H1 (cell line): ENCODE results near the gene TM4SF18. TPM values are rescaled to one million over a fixed set of nuclear protein-coding genes. Genes with fewer than 3 reads are reported as not detected.

Source experiments
- CTCF ChIA-PET: fragments of 300-600 bp; sonication (Branson Sonifier 250); formaldehyde crosslinking; loops from one replicate; lab custom pipeline; 2021; ENCODE audit not compliant: partially characterized antibody; lab: Charles Lee
- POLR2A ChIA-PET: fragments of 300-600 bp; sonication (Branson Sonifier 250); formaldehyde crosslinking; loops from one replicate; lab custom pipeline; 2021; ENCODE audit warnings: inconsistent platforms; ENCODE audit not compliant: partially characterized antibody; lab: Charles Lee
- DNase-seq, 2 experiments: peaks; one replicate each; pipeline versions ENCODE4 v3.0.0 to v3.0.0-alpha.2; 2010 to 2022; ENCODE audit warnings: low spot score in 2 of 2, low read depth in 1 of 2, mixed read lengths in 1 of 2
- FAIRE-seq: peaks from 2 replicates; lab custom pipeline; 2011; peaks lifted over from hg19 to GRCh38; lab: Jason Lieb, UNC
- H2AFZ ChIP-seq: 2 replicates; pipeline ENCODE4 v1.8.1; 2012; ENCODE audit warnings: low read length, inconsistent platforms
- H2AK5ac ChIP-seq: 2 replicates; pipeline ENCODE4 v1.6.1; 2013; ENCODE audit warnings: low read depth, low read length
- H2BK120ac ChIP-seq: replicated peaks from 2 replicates; pipeline ENCODE3; 2013; ENCODE audit warnings: low read depth, low read length, inconsistent platforms
- H2BK12ac ChIP-seq: 2 replicates; pipeline ENCODE4 v1.6.1; 2013; ENCODE audit warnings: low read depth, low read length
- H2BK15ac ChIP-seq: 2 replicates; pipeline ENCODE4 v1.6.1; 2013; ENCODE audit warnings: low read length
- H2BK20ac ChIP-seq: 2 replicates; pipeline ENCODE4 v1.6.1; 2013; ENCODE audit warnings: low read length
- H2BK5ac ChIP-seq: 2 replicates; pipeline ENCODE4 v1.6.1; 2013; ENCODE audit warnings: low read depth, low read length
- H3K14ac ChIP-seq: 2 replicates; pipeline ENCODE4 v1.6.1; 2013; ENCODE audit warnings: inconsistent platforms; ENCODE audit not compliant: insufficient read length
- H3K18ac ChIP-seq: 2 replicates; pipeline ENCODE4 v1.6.1; 2013; ENCODE audit warnings: low read length; ENCODE audit errors: extremely low read depth
- H3K23ac ChIP-seq: 2 replicates; pipeline ENCODE4 v1.6.1; 2013; ENCODE audit warnings: inconsistent platforms; ENCODE audit not compliant: insufficient read length
- H3K23me2 ChIP-seq: 2 replicates; pipeline ENCODE4 v1.6.1; 2013; ENCODE audit warnings: low read depth, low read length
- H3K27ac ChIP-seq: 2 replicates; pipeline ENCODE4 v1.6.1; 2011; ENCODE audit warnings: low read depth, low read length, inconsistent platforms
- H3K27me3 ChIP-seq, 4 experiments: replicated peaks in 1 of 4; 1 replicate in 1 of 4; 2 replicates in 3 of 4; pipeline versions ENCODE4 v1.6.1 to v1.8.1; 2011 to 2013; ENCODE audit warnings: low read length in 3 of 4, mild to moderate bottlenecking in 3 of 4, inconsistent platforms in 2 of 4, mixed read lengths in 2 of 4, moderate library complexity in 1 of 4; ENCODE audit not compliant: control insufficient read depth in 3 of 4, insufficient read depth in 3 of 4; ENCODE audit errors: extremely low read depth in 1 of 4
- H3K36me3 ChIP-seq, 4 experiments: 2 replicates each; pipeline versions ENCODE4 v1.6.1 to v1.8.1; 2011 to 2013; ENCODE audit warnings: mild to moderate bottlenecking in 4 of 4, low read length in 3 of 4, moderate library complexity in 2 of 4, control low read depth in 1 of 4, inconsistent platforms in 1 of 4; ENCODE audit not compliant: insufficient read depth in 4 of 4, control insufficient read depth in 2 of 4
- H3K4ac ChIP-seq: replicated peaks from 2 replicates; pipeline ENCODE3; 2013; ENCODE audit warnings: low read length, low read depth, mixed read lengths, inconsistent platforms; ENCODE audit not compliant: insufficient read length
- H3K4me1 ChIP-seq, 4 experiments: replicated peaks in 1 of 4; 1 replicate in 1 of 4; 2 replicates in 3 of 4; pipeline versions ENCODE4 v1.6.1 to v1.8.1; 2011 to 2013; ENCODE audit warnings: low read length in 3 of 4, inconsistent platforms in 2 of 4, mixed read lengths in 1 of 4; ENCODE audit not compliant: insufficient read depth in 4 of 4, control insufficient read depth in 3 of 4
- H3K4me2 ChIP-seq, 2 experiments: 2 replicates each; pipeline versions ENCODE4 v1.6.1 to v1.8.1; 2011 to 2013; ENCODE audit warnings: low read depth in 2 of 2, low read length in 2 of 2, control low read depth in 1 of 2, inconsistent platforms in 1 of 2, mild to moderate bottlenecking in 1 of 2; ENCODE audit not compliant: insufficient read depth in 1 of 2
- H3K4me3 ChIP-seq, 4 experiments: fragments of 200-600, 300-600 bp in 1 of 4; sonication (generic), shearing (Covaris generic), sonication (Bioruptor Twin) in 1 of 4; 2 replicates each; pipeline versions ENCODE4 v1.5.1 to v1.8.1; 2011 to 2016; ENCODE audit warnings: low read length in 4 of 4, low read depth in 3 of 4, control low read depth in 2 of 4, inconsistent platforms in 2 of 4, mild to moderate bottlenecking in 2 of 4, mixed read lengths in 1 of 4, moderate library complexity in 1 of 4; ENCODE audit not compliant: insufficient read depth in 2 of 4; ENCODE audit errors: extremely low read depth in 1 of 4
- H3K56ac ChIP-seq: replicated peaks from 2 replicates; pipeline ENCODE3; 2013; ENCODE audit warnings: low read depth, mild to moderate bottlenecking, mixed read lengths, low read length, inconsistent platforms; ENCODE audit not compliant: insufficient read length
- H3K79me1 ChIP-seq: 2 replicates; pipeline ENCODE4 v1.6.1; 2013; ENCODE audit warnings: low read depth, low read length, control low read depth
- H3K79me2 ChIP-seq, 2 experiments: 2 replicates each; pipeline versions ENCODE4 v1.6.1 to v1.8.1; 2012 to 2013; ENCODE audit warnings: low read length in 2 of 2, mild to moderate bottlenecking in 2 of 2, inconsistent platforms in 1 of 2; ENCODE audit not compliant: insufficient read depth in 2 of 2, control insufficient read depth in 1 of 2
- H3K9ac ChIP-seq, 4 experiments: replicated peaks in 1 of 4; 1 replicate in 1 of 4; 2 replicates in 3 of 4; pipeline versions ENCODE4 v1.6.1 to v1.8.1; 2011 to 2013; ENCODE audit warnings: low read depth in 3 of 4, low read length in 3 of 4, control low read depth in 2 of 4, mild to moderate bottlenecking in 2 of 4, moderate library complexity in 2 of 4, inconsistent platforms in 1 of 4; ENCODE audit errors: extremely low read depth in 1 of 4
- H3K9me3 ChIP-seq, 2 experiments: 2 replicates each; pipeline versions ENCODE4 v1.6.1 to v1.8.1; 2012 to 2013; ENCODE audit warnings: mild to moderate bottlenecking in 2 of 2, moderate library complexity in 2 of 2, control low read depth in 1 of 2, inconsistent platforms in 1 of 2, low read depth in 1 of 2, low read length in 1 of 2, mixed read lengths in 1 of 2; ENCODE audit not compliant: insufficient read depth in 2 of 2
- H4K20me1 ChIP-seq, 2 experiments: replicated peaks in 1 of 2; 2 replicates each; pipeline versions ENCODE3 to v1.8.1; 2011 to 2013; ENCODE audit warnings: inconsistent platforms in 2 of 2, low read length in 2 of 2, mild to moderate bottlenecking in 1 of 2; ENCODE audit not compliant: insufficient read depth in 2 of 2, control insufficient read depth in 1 of 2
- H4K5ac ChIP-seq: 2 replicates; pipeline ENCODE4 v1.6.1; 2013; ENCODE audit warnings: low read length, low read depth, mixed read lengths, inconsistent platforms; ENCODE audit not compliant: insufficient read length
- H4K8ac ChIP-seq: 2 replicates; pipeline ENCODE4 v1.8.0; 2013; ENCODE audit warnings: mild to moderate bottlenecking, moderate library complexity, low read length, inconsistent platforms; ENCODE audit not compliant: insufficient read depth; ENCODE audit errors: extremely low read depth
- H4K91ac ChIP-seq: replicated peaks from 2 replicates; pipeline ENCODE3; 2013; ENCODE audit warnings: low read length, mixed read lengths, inconsistent platforms; ENCODE audit not compliant: insufficient read length
- CBX5 ChIP-seq: fragments of 300-800, 300-1000 bp; sonication (generic); IDR thresholded peaks from 2 replicates; pipeline ENCODE4 v1.7.1; 2016; ENCODE audit warnings: antibody characterized with exemption, low read length, low read depth
- MAFK ChIP-seq: IDR thresholded peaks from 2 replicates; pipeline ENCODE4 v1.6.1; 2012; ENCODE audit warnings: low read depth, mild to moderate bottlenecking, improper control_type of control experiment, low read length
- PHF8 ChIP-seq: fragments of 200-600 bp; sonication (generic); conservative IDR thresholded peaks from 2 replicates; pipeline ENCODE4 v1.7.1; 2012; ENCODE audit warnings: low read depth, mild to moderate bottlenecking, inconsistent platforms, low read length, moderate library complexity
- WGBS, 2 experiments: shearing (Covaris generic) in 1 of 2; methylation state at CpG; one replicate each; pipeline versions ENCODE4 v1.1.6 to v1.1.7; 2013 to 2015; ENCODE audit warnings: low lambda C conversion rate in 2 of 2, mixed read lengths in 2 of 2, inconsistent platforms in 1 of 2, low coverage in 1 of 2, missing lambda C conversion rate in 1 of 2; ENCODE audit not compliant: insufficient replicate concordance in 2 of 2, insufficient coverage in 1 of 2, insufficient read length in 1 of 2; ENCODE audit errors: extremely low coverage in 1 of 2, missing lambda C conversion rate in 1 of 2; 5-methylcytosine and 5-hydroxymethylcytosine counted together
- polyA plus RNA-seq, 7 experiments: library from polyadenylated mRNA; depleted of rRNA in 3 of 7; stranded (reverse) in 5 of 7; unstranded in 2 of 7; fragments of >200 nt in 5 of 7; fragments of 200-250 nt in 2 of 7; gene quantifications; 1 replicate in 5 of 7; 2 replicates in 1 of 7; 4 replicates in 1 of 7; pipeline versions ENCODE4 v1.2.1 to v1.2.3, GENCODE V29; 2011 to 2013; ENCODE audit warnings: missing spikeins in 2 of 7, mixed read lengths in 2 of 7
- total RNA-seq: library from RNA; stranded (reverse); fragmentation: NEBNext Ultra II Directional; extraction: Animal tissue kit (Norgen Biotek cat#: 25700); gene quantifications from 2 replicates; pipeline ENCODE4 v1.2.1, GENCODE V29; 2021

Gene TM4SF18
- total and polyA plus RNA-seq, 2 of the 8 experiments (the other 6 are each of a cell fraction or from before 2014, with no cell fraction given) = 2.9 to 13.6 TPM

GRCh38 chr3:149313542-149313941 lies 19.9 kb downstream of the TM4SF18 start:
- ChIA-PET CTCF (no interaction called here), POLR2A (no interaction called here)
- TF ChIP-seq MAFK = no peak
- TF ChIP-seq PHF8 = no peak
- no peak for TF ChIP-seq CBX5
- Histone ChIP-seq H3K4me2 (no peak overlapping the region), H4K91ac (no peak overlapping the region), H3K79me2 (no peaks in the 10 kb centered on the region), H2BK20ac (no peak overlapping the region), H3K14ac (no peak overlapping the region), H3K27ac (no peak overlapping the region), H2AK5ac (no peak overlapping the region), H3K23me2 (peaks cover 2% of the 10 kb centered on the region; the same call in 1 of the 2 replicates), H3K4me3 (no peak overlapping the region), H3K56ac (no peak overlapping the region), H2BK5ac (no peak overlapping the region), H3K79me1 (no peaks in the 10 kb centered on the region), H2AFZ (no peak overlapping the region), H2BK12ac (no peak overlapping the region), H3K27me3 (no peaks in the 10 kb centered on the region), H4K20me1 (no peaks in the 10 kb centered on the region), H4K8ac (no peak overlapping the region), H2BK15ac (no peak overlapping the region), H3K36me3 (no peaks in the 10 kb centered on the region; a peak in 1 of 8 replicates), H3K4me1 (no peaks in the 10 kb centered on the region), H3K9me3 (no peaks in the 10 kb centered on the region), H3K4ac (no peak overlapping the region), H3K23ac (no peak overlapping the region), H2BK120ac (no peak overlapping the region), H3K18ac (no peak overlapping the region), H3K9ac (no peak overlapping the region), H4K5ac (no peak overlapping the region)
- no peak for DNase-seq
- 90% methylated on average over 1 of the region's 1 CpG; no CpG with 5 or more reads in 1 of the 2 experiments for WGBS, 2 experiments
- no peak for FAIRE-seq
